ENCODE data around the gene ZFYVE16.

DNA sequence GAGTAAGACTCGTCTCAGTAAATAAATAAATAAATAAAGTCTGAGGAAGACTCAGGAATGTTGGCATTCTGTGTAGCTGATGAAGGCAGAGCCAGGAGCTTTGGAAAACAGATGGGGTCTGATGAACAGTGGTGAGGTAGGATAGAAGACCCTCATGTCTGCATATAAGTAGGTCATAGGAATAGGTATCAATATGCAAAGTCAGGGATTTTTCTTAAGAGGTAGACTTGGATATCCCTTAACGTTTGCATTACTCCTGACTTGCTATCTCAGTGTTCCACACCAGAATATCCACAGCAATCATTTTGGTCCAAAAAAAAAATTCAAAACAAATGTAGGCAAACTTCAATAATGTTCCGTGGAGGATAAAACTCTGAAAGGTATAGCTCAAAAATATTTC is 31.3 kb upstream of the ZFYVE16 start:
- TF ChIP-seq POLR2A (IDR thresholded peaks at IDR 0.05) (no peak), CTCF (IDR thresholded peaks at IDR 0.05) (no peak)

Data from Peyer's patch (tissue), 4 donors.